ENCODE measurements around the gene COPS7A. TPM values are rescaled to one million over a fixed set of nuclear protein-coding genes. Genes with fewer than 3 reads are reported as not detected.
"Not testable (repeated sequence)": the region's sequence is repeated elsewhere in the genome, so short reads cannot be mapped to it uniquely, and the experiment has no call there.

COPS7A gene
- total RNA-seq, 1 donor from 2014 or later = 73.0 TPM

DNA sequence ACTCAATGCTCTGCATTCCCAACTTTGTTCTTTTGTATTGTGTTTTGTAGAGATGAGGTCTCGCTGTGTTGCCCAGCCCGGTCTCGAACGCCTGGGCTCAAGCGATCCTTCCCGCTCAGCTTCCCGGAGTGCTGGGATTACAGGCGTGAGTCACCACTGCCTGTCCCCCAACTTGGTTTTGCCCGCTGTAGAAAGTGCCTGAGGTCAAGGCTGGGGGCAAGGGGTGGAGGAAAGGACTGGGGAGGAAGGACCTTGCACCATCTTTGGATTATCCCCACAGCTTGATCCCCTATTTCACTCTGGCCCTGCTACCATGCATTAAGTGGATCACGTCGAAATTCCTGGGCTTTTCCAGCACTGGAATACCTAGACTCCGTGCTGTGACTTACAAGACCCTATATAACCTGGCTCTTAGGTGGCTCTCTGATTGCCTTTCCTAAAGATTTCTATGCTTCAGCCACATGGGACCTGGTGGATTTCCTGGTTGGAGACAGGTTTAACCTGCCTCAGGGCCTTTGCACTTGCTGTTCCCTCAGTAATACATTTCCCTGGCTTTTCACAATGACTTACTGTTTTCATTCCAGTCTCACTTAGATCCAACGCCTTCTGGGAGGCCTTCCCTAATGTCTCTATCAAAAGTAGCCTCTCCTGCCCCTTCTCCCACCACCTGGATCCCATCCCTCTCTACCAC is 22.6 kb upstream of the COPS7A start:
- Mint-ChIP-seq H3K9me3 (ENCODE audit: unreplicated experiment) (no peaks in the 10 kb centered on the region), H3K36me3 (ENCODE audit: unreplicated experiment) (no peaks in the 10 kb centered on the region), H3K4me3 (ENCODE audit: unreplicated experiment) (peak overlapping the region; percentile 76), H3K27ac (ENCODE audit: unreplicated experiment) (no peak overlapping the region), H3K27me3 (ENCODE audit: unreplicated experiment) (peaks cover 50% of the 10 kb centered on the region), H3K4me1 (ENCODE audit: unreplicated experiment) (peaks cover 17% of the 10 kb centered on the region)
- TF ChIP-seq, protein P1, sequence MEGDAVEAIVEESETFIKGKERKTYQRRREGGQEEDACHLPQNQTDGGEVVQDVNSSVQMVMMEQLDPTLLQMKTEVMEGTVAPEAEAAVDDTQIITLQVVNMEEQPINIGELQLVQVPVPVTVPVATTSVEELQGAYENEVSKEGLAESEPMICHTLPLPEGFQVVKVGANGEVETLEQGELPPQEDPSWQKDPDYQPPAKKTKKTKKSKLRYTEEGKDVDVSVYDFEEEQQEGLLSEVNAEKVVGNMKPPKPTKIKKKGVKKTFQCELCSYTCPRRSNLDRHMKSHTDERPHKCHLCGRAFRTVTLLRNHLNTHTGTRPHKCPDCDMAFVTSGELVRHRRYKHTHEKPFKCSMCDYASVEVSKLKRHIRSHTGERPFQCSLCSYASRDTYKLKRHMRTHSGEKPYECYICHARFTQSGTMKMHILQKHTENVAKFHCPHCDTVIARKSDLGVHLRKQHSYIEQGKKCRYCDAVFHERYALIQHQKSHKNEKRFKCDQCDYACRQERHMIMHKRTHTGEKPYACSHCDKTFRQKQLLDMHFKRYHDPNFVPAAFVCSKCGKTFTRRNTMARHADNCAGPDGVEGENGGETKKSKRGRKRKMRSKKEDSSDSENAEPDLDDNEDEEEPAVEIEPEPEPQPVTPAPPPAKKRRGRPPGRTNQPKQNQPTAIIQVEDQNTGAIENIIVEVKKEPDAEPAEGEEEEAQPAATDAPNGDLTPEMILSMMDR (IDR thresholded peaks at IDR 0.05) = no peak
- DNase-seq (ENCODE audit: extremely low spot score, unreplicated experiment) = no peak

DNA sequence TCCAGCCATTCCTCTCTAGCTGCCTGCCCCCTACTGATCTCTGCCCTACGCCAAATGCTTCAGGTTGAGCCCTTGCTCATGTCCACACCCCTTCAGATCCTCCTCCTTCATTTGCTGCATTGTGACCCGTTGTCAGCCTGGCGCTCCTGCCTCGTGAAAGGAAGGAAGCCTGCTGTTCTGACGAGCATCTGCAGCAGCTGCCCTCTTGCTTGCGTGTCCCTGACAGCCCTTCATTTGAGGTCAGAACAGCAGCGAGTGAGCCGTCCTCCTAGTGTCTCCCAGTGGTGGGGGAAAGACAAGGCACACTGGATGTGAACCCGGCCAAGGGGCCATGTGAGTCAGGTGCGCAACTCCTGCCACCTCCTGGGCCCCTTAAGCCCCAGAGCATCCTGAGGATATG is 20.2 kb upstream of the COPS7A start:
- no peak overlapping the region for H3K27ac Mint-ChIP-seq (ENCODE audit: unreplicated experiment)
- peaks cover 15% of the 10 kb centered on the region for H3K4me1 Mint-ChIP-seq (ENCODE audit: unreplicated experiment)
- H3K27me3 Mint-ChIP-seq (ENCODE audit: unreplicated experiment) = peaks cover 50% of the 10 kb centered on the region

DNA sequence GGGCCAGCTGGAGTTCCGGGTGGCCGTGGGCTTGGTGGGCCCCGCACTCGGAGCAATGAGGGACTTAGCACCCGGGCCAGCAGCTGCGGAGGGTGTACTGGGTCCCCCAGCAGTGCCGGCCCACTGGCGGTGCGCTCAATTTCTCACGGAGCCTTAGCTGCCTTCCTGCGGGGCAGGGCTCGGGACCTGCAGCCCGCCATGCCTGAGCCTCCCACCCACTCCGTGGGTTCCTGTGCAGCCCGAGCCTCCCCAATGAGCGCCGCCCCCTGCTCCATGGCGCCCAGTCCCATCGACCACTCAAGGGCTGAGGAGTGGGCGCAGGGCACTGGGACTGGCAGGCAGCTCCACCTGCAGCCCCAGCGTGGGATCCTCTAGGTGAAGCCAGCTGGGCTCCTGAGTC is 15.5 kb upstream of the COPS7A start:
- not testable (repeated sequence) for H3K4me1 Mint-ChIP-seq (ENCODE audit: unreplicated experiment); DNase-seq (ENCODE audit: extremely low spot score, unreplicated experiment); H3K27ac Mint-ChIP-seq (ENCODE audit: unreplicated experiment); H3K4me3 Mint-ChIP-seq (ENCODE audit: unreplicated experiment); H3K9me3 Mint-ChIP-seq (ENCODE audit: unreplicated experiment); H3K36me3 Mint-ChIP-seq (ENCODE audit: unreplicated experiment)
- peaks cover 25% of the 10 kb centered on the region for H3K27me3 Mint-ChIP-seq (ENCODE audit: unreplicated experiment)

More for the DNA sequence above, 20.2 kb upstream of the COPS7A start:
- no peak for DNase-seq (ENCODE audit: extremely low spot score, unreplicated experiment)
- no peaks in the 10 kb centered on the region for H3K9me3 Mint-ChIP-seq (ENCODE audit: unreplicated experiment)
- TF ChIP-seq, protein P1 (IDR thresholded peaks at IDR 0.05) = no peak
- H3K4me3 Mint-ChIP-seq (ENCODE audit: unreplicated experiment) = no peak overlapping the region
- H3K36me3 Mint-ChIP-seq (ENCODE audit: unreplicated experiment) = no peaks in the 10 kb centered on the region

DNA sequence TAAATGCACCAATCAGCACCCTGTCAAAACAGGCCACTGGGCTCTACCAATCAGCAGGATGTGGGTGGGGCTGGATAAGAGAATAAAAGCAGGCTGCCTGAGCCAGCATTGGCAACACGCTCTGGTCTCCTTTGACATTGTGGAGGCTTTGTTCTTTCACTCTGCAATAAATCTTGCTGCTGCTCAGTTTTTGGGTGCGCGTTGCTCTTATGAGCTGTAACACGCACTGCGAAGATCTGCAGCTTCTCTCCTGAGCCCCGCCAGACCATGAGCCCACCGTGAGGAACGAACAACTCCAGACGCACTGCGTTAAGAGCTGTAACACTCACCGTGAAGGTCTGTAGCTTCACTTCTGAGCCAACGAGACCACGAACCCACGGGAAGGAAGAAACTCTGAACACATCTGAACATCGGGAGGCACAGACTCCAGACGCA is 14.9 kb upstream of the COPS7A start:
- H3K27me3 Mint-ChIP-seq (ENCODE audit: unreplicated experiment) = peaks cover 19% of the 10 kb centered on the region
- no peak overlapping the region for H3K27ac Mint-ChIP-seq (ENCODE audit: unreplicated experiment)

DNA sequence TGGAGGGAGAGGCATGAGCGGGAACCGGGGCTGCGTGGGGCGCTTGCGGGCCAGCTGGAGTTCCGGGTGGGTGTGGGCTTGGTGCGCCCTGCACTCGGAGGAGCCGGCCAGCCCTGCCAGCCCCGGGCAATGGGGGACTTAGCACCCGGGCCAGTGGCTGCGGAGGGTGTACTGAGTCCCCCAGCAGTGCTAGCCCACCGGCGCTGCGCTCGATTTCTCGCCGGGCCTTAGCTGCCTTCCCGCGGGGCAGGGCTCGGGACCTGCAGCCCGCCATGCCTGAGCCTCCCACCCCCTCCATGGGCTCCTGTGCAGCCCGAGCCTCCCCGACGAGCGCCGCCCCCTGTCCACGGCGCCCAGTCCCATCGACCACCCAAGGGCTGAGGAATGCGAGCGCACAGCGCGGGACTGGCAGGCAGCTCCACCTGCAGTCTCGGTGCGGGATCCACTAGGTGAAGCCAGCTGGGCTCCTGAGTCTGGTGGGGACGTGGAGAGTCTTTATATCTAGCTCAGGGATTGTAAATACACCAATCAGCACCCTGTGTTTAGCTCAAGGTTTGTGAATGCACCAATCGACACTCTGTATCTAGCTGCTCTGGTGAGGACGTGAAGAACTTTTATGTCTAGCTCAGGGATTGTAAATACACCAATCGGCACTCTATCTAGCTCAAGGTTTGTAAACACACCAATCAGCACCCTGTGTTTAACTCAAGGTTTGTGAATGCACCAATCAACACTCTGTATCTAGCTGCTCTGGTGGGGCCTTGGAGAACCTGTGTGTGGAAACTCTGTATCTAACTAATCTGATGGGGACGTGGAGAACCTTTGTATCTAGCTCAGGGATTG is 7.6 kb upstream of the COPS7A start:
- H3K27ac Mint-ChIP-seq (ENCODE audit: unreplicated experiment); H3K9me3 Mint-ChIP-seq (ENCODE audit: unreplicated experiment); H3K27me3 Mint-ChIP-seq (ENCODE audit: unreplicated experiment); H3K4me3 Mint-ChIP-seq (ENCODE audit: unreplicated experiment); H3K4me1 Mint-ChIP-seq (ENCODE audit: unreplicated experiment); DNase-seq (ENCODE audit: extremely low spot score, unreplicated experiment); H3K36me3 Mint-ChIP-seq (ENCODE audit: unreplicated experiment): not testable (repeated sequence)

More for the DNA sequence above, 14.9 kb upstream of the COPS7A start:
- TF ChIP-seq, protein P1 (IDR thresholded peaks at IDR 0.05) = no peak
- Mint-ChIP-seq H3K36me3 (ENCODE audit: unreplicated experiment) (no peaks in the 10 kb centered on the region), H3K4me1 (ENCODE audit: unreplicated experiment) (no peaks in the 10 kb centered on the region), H3K4me3 (ENCODE audit: unreplicated experiment) (no peak overlapping the region), H3K9me3 (ENCODE audit: unreplicated experiment) (no peaks in the 10 kb centered on the region)
- no peak for DNase-seq (ENCODE audit: extremely low spot score, unreplicated experiment)

DNA sequence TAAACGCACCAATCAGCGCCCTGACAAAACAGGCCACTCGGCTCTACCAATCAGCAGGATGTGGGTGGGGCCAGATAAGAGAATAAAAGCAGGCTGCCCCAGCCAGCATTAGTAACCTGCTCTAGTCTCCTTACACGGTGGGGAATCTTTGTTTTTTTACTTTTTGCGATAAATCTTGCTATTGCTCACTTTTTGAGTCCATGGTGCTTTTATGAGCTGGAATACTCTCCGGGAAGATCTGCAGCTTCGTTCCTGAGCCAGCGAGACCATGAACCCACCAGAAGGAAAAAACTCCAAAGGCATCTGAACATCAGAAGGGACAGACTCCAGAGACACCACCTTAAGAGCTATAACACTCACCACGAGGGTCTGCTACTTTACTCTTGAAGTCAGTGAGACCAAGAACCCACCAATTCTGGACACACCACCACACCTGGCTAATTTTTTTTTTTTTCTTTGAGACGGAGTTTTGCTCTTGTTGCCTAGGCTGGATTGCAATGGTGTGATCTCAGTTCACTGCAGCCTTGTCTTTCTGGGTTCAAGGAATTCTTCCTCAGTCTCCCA is 6.9 kb upstream of the COPS7A start:
- TF ChIP-seq, protein P1 (IDR thresholded peaks at IDR 0.05) = no peak
- no peak overlapping the region for H3K27ac Mint-ChIP-seq (ENCODE audit: unreplicated experiment)
- H3K36me3 Mint-ChIP-seq (ENCODE audit: unreplicated experiment) = no peaks in the 10 kb centered on the region
- H3K4me3 Mint-ChIP-seq (ENCODE audit: unreplicated experiment) = no peak overlapping the region
- no peaks in the 10 kb centered on the region for H3K9me3 Mint-ChIP-seq (ENCODE audit: unreplicated experiment)
- H3K4me1 Mint-ChIP-seq (ENCODE audit: unreplicated experiment) = no peaks in the 10 kb centered on the region
- H3K27me3 Mint-ChIP-seq (ENCODE audit: unreplicated experiment) = peaks cover 8% of the 10 kb centered on the region
- no peak for DNase-seq (ENCODE audit: extremely low spot score, unreplicated experiment)

Measured in osteocyte (in vitro differentiated cells).